ENCODE results near the gene NUP54.

- no peak for TF ChIP-seq CTCF (IDR thresholded peaks at IDR 0.05)
- TF ChIP-seq RCOR1 (IDR thresholded peaks at IDR 0.05; ENCODE audit: low read depth, low read length), result no peak
- no peak for TF ChIP-seq RFX5 (IDR thresholded peaks at IDR 0.05)
- no peak for TF ChIP-seq ELK1 (IDR thresholded peaks at IDR 0.05; ENCODE audit: low read depth, low read length)
- no peak for TF ChIP-seq MAFK (IDR thresholded peaks at IDR 0.05; ENCODE audit: partially characterized antibody)
- TF ChIP-seq PHF8 (IDR thresholded peaks at IDR 0.05; ENCODE audit: borderline replicate concordance, low read depth), result no peak
- no peak for TF ChIP-seq REST (IDR thresholded peaks at IDR 0.05)
- TF ChIP-seq E2F6 (IDR thresholded peaks at IDR 0.05; ENCODE audit: borderline replicate concordance, low read depth), result no peak
- no peak for TF ChIP-seq POLR2AphosphoS2 (conservative IDR thresholded peaks at IDR 0.05; ENCODE audit: low read length)
- no peak for TF ChIP-seq JUNB (IDR thresholded peaks at IDR 0.05)
These were observed 39.0 kb upstream of the NUP54 start for GRCh38 chr4:76187152-76187551.

All from A549 (cell line).